Osteoblast (primary cell): ENCODE measurements around the gene OBP2B. TPM values are rescaled to one million over a fixed set of nuclear protein-coding genes. Genes with fewer than 3 reads are reported as not detected.
"Not testable (repeated sequence)": the region's sequence is repeated elsewhere in the genome, so short reads cannot be mapped to it uniquely, and the experiment has no call there.

Experiments used
- DNase-seq: peaks from one replicate; pipeline ENCODE4 v3.0.0; 2011; ENCODE audit warnings: low spot score, mixed read lengths; ENCODE audit not compliant: insufficient read length; ENCODE audit errors: missing footprints
- H2AFZ ChIP-seq: 2 replicates; pipeline ENCODE4 v1.6.0; 2011; ENCODE audit warnings: mild to moderate bottlenecking, low read length
- H3K27ac ChIP-seq: 2 replicates; pipeline ENCODE4 v1.5.1; 2011; ENCODE audit warnings: mild to moderate bottlenecking, low read depth, low read length, moderate library complexity
- H3K27me3 ChIP-seq: 2 replicates; pipeline ENCODE4 v1.6.0; 2012; ENCODE audit warnings: mild to moderate bottlenecking, control low read depth, inconsistent platforms, low read length, moderate library complexity; ENCODE audit not compliant: insufficient read depth
- H3K36me3 ChIP-seq: 2 replicates; pipeline ENCODE4 v1.5.1; 2011; ENCODE audit warnings: mild to moderate bottlenecking, low read length, control low read depth, moderate library complexity; ENCODE audit not compliant: insufficient read depth
- H3K4me1 ChIP-seq: 2 replicates; pipeline ENCODE4 v1.5.1; 2011; ENCODE audit warnings: mild to moderate bottlenecking, low read length, control low read depth, moderate library complexity; ENCODE audit not compliant: insufficient read depth
- H3K4me2 ChIP-seq: 2 replicates; pipeline ENCODE4 v1.6.0; 2011; ENCODE audit warnings: mild to moderate bottlenecking, low read length; ENCODE audit not compliant: insufficient read depth
- H3K4me3 ChIP-seq: fragments of 200-600 bp; sonication (generic); 3 replicates; pipeline ENCODE4 v1.5.1; 2012; ENCODE audit warnings: mild to moderate bottlenecking, low read length, inconsistent platforms; ENCODE audit not compliant: insufficient read depth
- H3K79me2 ChIP-seq: 2 replicates; pipeline ENCODE4 v1.6.0; 2012; ENCODE audit warnings: mild to moderate bottlenecking, low read length, control low read depth, inconsistent platforms; ENCODE audit not compliant: insufficient read depth
- H3K9me3 ChIP-seq: 2 replicates; pipeline ENCODE4 v1.5.1; 2011; ENCODE audit warnings: low read depth, low read length, control low read depth
- H4K20me1 ChIP-seq: 2 replicates; pipeline ENCODE4 v1.6.0; 2012; ENCODE audit warnings: mild to moderate bottlenecking, low read length, control low read depth; ENCODE audit not compliant: insufficient read depth
- CTCF ChIP-seq: IDR thresholded peaks from 2 replicates; pipeline ENCODE4 v1.5.1; 2011; ENCODE audit warnings: mild to moderate bottlenecking, low read depth, low read length, moderate library complexity; ENCODE audit errors: extremely low read depth
- total RNA-seq: library from RNA; depleted of rRNA; stranded (reverse); fragments of >200 nt; gene quantifications from 2 replicates; pipeline ENCODE4 v1.2.3, GENCODE V29; 2012

OBP2B gene
- total RNA-seq, 1 donor: not detected

DNA sequence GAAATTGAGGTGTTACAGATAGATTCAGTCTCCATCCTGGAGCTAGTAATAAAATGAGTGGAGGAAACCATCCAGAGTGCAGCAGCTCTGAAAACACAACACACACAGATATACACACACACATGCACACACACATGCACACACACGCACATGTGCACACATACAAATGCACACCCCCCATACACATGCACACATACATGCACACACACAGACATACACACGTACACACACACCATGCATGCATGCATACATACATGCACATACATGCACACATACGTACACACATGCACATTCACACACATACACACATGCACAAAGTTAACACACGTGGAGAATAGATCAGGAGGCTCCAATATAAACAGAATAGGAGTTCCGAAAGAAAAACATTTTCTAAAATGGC, 21.0 kb upstream of the OBP2B start:
- no peak overlapping the region for H3K27ac ChIP-seq
- H4K20me1 ChIP-seq: no peaks in the 10 kb centered on the region
- H3K9me3 ChIP-seq: no peaks in the 10 kb centered on the region
- H3K79me2 ChIP-seq: no peaks in the 10 kb centered on the region
- H3K27me3 ChIP-seq: no peaks in the 10 kb centered on the region
- H3K4me1 ChIP-seq: no peaks in the 10 kb centered on the region
- H3K36me3 ChIP-seq: no peaks in the 10 kb centered on the region
- no peak overlapping the region for H2AFZ ChIP-seq
- TF ChIP-seq CTCF: no peak
- H3K4me2 ChIP-seq: no peak overlapping the region
- H3K4me3 ChIP-seq: no peak overlapping the region
- DNase-seq: no peak

DNA sequence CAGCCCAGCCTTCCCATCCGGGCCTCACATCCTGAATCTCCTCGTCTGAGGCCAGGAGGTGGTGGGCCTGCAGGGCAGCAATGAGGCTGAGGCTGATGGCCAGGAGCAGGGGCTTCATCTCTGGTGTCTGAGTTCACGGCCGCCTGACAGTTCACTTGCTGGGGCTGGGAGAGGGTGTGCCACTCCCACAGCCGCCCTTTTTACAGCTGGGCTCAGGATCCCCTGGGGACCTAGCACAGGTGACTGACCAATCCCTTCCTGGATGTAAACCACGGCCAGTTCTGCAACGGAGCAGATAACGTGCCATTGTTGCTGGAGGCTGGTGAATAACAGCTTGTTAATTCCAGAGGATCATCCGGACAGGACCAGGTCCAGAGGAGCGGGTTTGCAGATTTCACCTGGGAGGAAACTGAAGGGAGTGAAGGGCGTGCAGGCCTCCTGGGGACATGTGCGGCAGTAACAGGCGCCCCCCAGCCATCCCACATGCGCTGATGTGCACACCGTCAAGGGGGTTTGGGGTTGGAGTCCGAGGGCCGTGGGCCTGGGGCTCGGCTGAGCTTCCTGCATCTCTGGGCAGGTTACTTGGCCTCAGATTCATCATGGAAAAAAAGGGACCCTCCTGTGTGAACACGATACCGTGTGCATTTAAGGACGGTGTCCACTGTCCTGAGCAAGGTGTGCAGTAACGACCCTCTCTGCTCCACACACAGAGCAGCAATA, 19.6 kb upstream of the OBP2B start:
- not testable (repeated sequence) for H3K79me2 ChIP-seq, H3K27ac ChIP-seq, H3K4me1 ChIP-seq, H2AFZ ChIP-seq, H3K9me3 ChIP-seq, H3K4me3 ChIP-seq, H3K4me2 ChIP-seq, H3K36me3 ChIP-seq, H3K27me3 ChIP-seq, H4K20me1 ChIP-seq
- peak; percentile 18 for DNase-seq

DNA sequence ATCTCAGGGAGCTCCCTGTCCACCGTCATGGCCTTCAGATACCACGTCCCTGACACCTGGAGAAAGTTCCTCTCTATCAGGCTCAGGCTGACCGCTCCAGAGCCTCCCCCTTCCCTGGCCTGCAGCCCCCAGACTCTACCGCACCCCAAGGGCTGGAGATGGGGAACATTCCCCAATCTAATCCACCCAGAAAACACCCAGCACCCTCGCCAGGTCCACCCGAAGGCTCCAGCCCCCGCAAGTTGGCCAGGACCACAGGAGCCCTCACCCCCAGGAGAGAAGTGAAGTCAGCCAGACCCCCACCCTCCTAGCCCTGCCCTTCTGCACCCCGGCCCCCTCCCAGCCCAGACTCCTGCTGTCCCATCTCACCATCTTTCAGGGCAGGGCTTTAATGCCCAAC, 18.9 kb upstream of the OBP2B start:
- not testable (repeated sequence) for H3K4me2 ChIP-seq, H3K36me3 ChIP-seq, H2AFZ ChIP-seq, H3K27ac ChIP-seq, H3K4me3 ChIP-seq, H3K4me1 ChIP-seq, H4K20me1 ChIP-seq, H3K9me3 ChIP-seq, DNase-seq, H3K27me3 ChIP-seq, H3K79me2 ChIP-seq

- Histone ChIP-seq H2AFZ (no peak overlapping the region), H4K20me1 (no peaks in the 10 kb centered on the region), H3K27ac (no peak overlapping the region), H3K4me2 (no peak overlapping the region), H3K4me3 (no peak overlapping the region), H3K4me1 (no peaks in the 10 kb centered on the region), H3K79me2 (no peaks in the 10 kb centered on the region), H3K9me3 (no peaks in the 10 kb centered on the region), H3K27me3 (no peaks in the 10 kb centered on the region), H3K36me3 (no peaks in the 10 kb centered on the region)
- no peak for TF ChIP-seq CTCF
- DNase-seq: peak; percentile 44
Measured at GRCh38 chr9:133227242-133227860, 18.3 kb upstream of the OBP2B start.
